ENCODE measurements around the gene APELA.
"Not testable (repeated sequence)": the region's sequence is repeated elsewhere in the genome, so short reads cannot be mapped to it uniquely, and the experiment has no call there.

APELA gene

GRCh38 chr4:164926301-164926700, 49.3 kb downstream of the APELA start:
- no peak for DNase-seq (ENCODE audit: low read depth)

DNA sequence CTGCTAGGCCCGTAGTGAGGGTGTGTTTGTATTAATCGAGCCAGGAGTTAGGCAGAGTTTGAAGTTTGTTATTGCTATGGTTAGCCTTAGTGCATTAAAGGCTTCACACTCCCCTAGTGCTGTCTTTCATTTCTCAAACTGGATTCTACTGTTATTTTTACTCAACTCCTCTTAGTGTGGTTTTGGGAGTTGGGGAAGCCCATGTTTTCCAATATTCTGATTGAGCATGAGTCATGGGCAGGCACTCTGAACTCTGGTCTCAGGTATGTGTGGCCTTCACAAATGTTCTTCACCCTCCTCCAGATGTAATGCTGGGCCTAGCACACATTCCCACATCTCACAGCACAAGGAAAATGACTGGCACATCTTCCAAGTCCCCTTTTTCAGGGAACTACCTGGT, 50.1 kb downstream of the APELA start:
- not testable (repeated sequence) for DNase-seq (ENCODE audit: low read depth)

DNA sequence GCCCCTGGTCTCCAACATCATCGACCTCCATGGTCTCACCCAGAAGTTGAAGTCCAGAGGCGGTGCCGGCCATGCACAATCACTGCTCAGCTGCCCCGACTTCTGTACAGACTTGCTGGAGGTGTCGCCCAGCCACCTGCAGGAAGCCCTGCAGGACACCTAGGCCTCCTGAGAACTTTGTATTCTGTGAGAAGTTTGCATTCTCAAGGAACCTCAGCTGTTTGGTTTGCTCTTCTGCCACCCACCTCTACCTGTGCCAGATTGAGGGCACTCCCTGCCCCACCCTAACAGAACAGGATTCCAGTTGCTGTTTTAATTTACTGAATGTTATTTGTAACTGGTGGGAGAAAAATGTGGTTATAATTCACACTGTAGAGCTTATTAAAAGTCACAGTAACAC, 53.7 kb downstream of the APELA start:
- no peak for DNase-seq (ENCODE audit: low read depth)

GRCh38 chr4:164931551-164932324, 54.8 kb downstream of the APELA start:
- no peak for DNase-seq (ENCODE audit: low read depth)

- DNase-seq (ENCODE audit: low read depth): no peak
Observed at GRCh38 chr4:164933244-164933643, 56.3 kb downstream of the APELA start.

GRCh38 chr4:164935363-164935762, 58.4 kb downstream of the APELA start:
- no peak for DNase-seq (ENCODE audit: low read depth)

DNA sequence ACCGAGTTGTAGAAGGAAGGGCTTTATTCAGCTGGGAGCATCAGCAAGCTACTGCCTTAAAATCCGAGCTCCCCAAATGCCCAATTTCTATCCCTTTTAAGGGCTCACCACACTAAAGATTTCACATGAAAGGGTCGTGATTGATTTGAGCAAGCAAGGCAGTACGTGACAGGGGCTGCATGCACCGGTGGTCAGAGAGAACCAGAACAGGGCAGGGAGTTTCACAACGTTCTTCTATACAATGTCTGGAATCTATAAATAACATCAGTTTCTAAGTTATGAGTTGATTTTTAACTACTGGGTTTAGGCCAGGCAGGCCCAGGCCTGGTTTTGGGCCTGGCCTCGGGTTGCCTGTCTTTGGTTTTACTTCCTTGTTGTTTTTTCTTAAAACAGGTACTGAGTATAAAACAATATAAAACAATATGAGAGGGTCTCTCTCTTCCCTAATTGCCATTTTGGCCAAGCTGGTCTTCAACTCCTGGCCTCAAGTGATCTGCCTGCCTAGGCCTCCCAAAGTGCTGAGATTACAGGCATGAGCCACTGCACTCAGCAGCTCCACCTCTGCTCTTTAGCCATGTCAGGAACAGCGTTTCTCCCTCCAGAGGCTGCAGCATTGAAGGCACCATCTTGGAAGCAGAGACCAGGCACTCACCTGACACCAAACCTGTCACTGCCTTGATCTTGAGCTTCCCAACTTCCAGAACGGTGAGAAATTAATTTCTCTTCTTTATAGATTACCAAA, 59.1 kb downstream of the APELA start:
- DNase-seq (ENCODE audit: low read depth): not testable (repeated sequence)

DNA sequence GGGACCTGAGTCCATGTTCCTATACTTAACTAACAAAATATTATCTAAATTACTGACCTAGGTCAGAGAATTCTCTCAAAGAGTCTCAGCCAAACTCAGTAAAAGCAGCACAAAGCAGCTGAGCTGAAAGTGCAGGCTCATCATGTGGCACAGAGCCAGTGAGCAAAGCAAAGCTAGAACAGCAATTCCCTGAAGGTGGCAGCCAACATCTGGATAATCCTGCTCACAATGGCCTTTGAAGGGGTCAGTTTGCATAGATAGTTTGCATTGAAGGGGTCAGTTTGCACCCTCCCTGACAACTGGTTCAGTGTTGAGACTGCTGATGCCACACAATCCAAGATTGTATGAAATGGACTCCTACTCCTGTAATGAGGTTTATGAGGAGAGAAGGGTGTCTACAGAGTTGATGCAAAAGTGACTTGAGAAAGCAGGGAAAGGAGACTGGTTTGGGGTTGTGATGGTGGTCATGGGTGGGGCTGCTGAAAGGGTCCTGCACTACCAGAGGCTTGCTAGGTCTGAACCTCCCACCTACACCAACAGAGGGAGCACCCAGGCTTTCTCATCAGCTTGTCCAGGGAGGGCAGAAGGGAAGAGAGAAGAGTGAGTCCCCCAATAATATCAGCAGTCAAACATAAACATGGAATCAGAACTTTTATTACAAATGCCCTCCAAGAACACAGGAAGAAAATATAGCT, 60.7 kb downstream of the APELA start:
- DNase-seq (ENCODE audit: low read depth): no peak

DNA sequence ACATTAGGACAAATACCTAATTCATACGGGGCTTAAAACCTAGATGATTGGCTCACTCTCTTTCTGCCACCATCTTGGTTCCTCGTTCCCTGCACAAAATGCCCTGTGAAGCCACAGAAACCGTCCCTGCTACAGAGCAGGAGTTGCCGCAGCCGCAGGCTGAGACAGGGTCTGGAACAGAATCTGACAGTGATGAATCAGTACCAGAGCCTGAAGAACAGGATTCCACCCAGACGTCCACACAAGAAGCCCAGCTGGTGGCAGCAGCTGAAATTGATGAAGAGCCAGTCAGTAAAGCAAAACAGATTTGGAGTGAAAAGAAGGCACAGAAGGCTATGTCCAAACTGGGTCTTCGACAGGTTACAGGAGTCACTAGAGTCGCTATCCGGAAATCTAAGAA, 66.2 kb downstream of the APELA start:
- no peak for DNase-seq (ENCODE audit: low read depth)

GRCh38 chr4:164945146-164945545, 68.2 kb downstream of the APELA start:
- no peak for DNase-seq (ENCODE audit: low read depth)

GRCh38 chr4:164946810-164947209, 69.8 kb downstream of the APELA start:
- DNase-seq (ENCODE audit: low read depth): no peak
